Measurements from ENCODE around the gene KRT78.

DNA sequence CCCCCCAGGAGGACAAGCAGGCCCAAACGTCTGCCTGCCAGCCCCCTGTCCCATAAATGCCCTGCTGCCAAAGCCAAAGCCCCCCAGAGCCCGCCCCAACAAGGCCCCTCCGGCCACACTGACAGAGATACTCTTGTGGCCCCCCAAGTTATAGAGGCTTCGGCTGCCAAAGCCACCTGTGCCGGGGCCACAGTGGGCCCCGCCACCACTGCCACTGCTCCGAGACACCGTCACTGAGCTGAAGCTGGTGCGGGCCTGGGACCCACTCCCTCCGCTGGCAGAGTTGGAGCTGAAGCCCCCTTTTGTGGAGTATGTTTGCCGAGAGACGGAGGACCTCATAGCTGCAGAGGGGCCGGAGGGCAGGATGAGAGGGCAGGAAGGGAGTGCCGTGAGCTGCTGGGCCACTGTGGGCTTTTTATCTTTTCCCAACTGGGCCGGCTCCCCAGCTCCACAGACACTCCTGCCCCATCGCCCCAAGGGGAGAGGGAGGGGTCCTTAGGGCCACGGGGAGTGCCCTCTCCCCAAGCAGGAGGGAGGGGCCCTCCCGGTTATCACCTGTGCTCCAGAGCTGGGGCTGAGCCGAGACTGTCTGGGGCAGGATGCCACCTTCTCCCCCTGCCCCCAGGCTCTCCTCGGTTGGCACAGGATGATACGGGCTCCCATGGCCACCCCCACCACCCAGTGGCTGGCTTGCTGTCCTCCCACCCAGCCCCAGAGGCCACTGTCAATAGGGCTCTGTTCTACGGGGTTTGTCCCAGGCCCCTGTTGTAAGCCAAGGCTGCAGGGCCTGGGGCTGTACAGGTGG lies 14.7 kb downstream of the KRT78 start, which contains the start of gene KRT79:
- TF ChIP-seq, protein P1, sequence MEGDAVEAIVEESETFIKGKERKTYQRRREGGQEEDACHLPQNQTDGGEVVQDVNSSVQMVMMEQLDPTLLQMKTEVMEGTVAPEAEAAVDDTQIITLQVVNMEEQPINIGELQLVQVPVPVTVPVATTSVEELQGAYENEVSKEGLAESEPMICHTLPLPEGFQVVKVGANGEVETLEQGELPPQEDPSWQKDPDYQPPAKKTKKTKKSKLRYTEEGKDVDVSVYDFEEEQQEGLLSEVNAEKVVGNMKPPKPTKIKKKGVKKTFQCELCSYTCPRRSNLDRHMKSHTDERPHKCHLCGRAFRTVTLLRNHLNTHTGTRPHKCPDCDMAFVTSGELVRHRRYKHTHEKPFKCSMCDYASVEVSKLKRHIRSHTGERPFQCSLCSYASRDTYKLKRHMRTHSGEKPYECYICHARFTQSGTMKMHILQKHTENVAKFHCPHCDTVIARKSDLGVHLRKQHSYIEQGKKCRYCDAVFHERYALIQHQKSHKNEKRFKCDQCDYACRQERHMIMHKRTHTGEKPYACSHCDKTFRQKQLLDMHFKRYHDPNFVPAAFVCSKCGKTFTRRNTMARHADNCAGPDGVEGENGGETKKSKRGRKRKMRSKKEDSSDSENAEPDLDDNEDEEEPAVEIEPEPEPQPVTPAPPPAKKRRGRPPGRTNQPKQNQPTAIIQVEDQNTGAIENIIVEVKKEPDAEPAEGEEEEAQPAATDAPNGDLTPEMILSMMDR (IDR thresholded peaks at IDR 0.05), result no peak
- TF ChIP-seq POLR2A (IDR thresholded peaks at IDR 0.05) (no peak), EP300 (IDR thresholded peaks at IDR 0.05) (no peak), POLR2AphosphoS5 (IDR thresholded peaks at IDR 0.05) (no peak)

Data from stomach (tissue), 4 donors.